NOMO-1 (cell line): ENCODE measurements around the gene OPA1.
A peak's percentile ranks its signal among the peaks of the same experiment; 100 is the strongest.
"Not testable (repeated sequence)": the region's sequence is repeated elsewhere in the genome, so short reads cannot be mapped to it uniquely, and the experiment has no call there.

ENCODE experiments used
- DNase-seq, 2 experiments: peaks; one replicate each; lab custom pipeline; 2025; ENCODE audit not compliant: unreplicated experiment in 2 of 2; lab: John Stamatoyannopoulos, UW

The OPA1 gene

GRCh38 chr3:193586526-193586925 is 6.5 kb upstream of the OPA1 start:
- no peak for DNase-seq

- peak; percentile 21 to 70 for DNase-seq
Observed at GRCh38 chr3:193589129-193589528, 3.9 kb upstream of the OPA1 start.

GRCh38 chr3:193589616-193590015 is 3.4 kb upstream of the OPA1 start:
- no peak for DNase-seq

- DNase-seq, result peak in 1 of 2 experiments; percentile 67
Observed at GRCh38 chr3:193590088-193590856, 2.7 kb upstream of the OPA1 start.

GRCh38 chr3:193593668-193594030 is 641 bp downstream of the OPA1 start:
- peak in 1 of 2 experiments; percentile 34 for DNase-seq

- DNase-seq, result peak in 1 of 2 experiments; percentile 3
Observed at GRCh38 chr3:193594946-193595689, 2.1 kb downstream of the OPA1 start.

GRCh38 chr3:193595939-193596487 is 3.0 kb downstream of the OPA1 start:
- no peak for DNase-seq

- DNase-seq, result no peak
Observed at GRCh38 chr3:193598202-193598601, 5.2 kb downstream of the OPA1 start.

- no peak for DNase-seq
Observed at GRCh38 chr3:193599393-193599792, 6.4 kb downstream of the OPA1 start.

- peak in 1 of 2 experiments; percentile 55 for DNase-seq
Observed at GRCh38 chr3:193605876-193606275, 12.9 kb downstream of the OPA1 start.

GRCh38 chr3:193606892-193607291 is 13.9 kb downstream of the OPA1 start:
- DNase-seq, result not testable (repeated sequence)

- DNase-seq, result not testable (repeated sequence)
Observed at GRCh38 chr3:193610516-193610915, 17.5 kb downstream of the OPA1 start.

GRCh38 chr3:193614430-193614829 is 21.4 kb downstream of the OPA1 start:
- no peak for DNase-seq

GRCh38 chr3:193617628-193618027 is 24.6 kb downstream of the OPA1 start:
- no peak for DNase-seq

GRCh38 chr3:193620057-193620456 is 27.0 kb downstream of the OPA1 start:
- no peak for DNase-seq

- no peak for DNase-seq
Observed at GRCh38 chr3:193620650-193621049, 27.6 kb downstream of the OPA1 start.

GRCh38 chr3:193621127-193621526 is 28.1 kb downstream of the OPA1 start:
- DNase-seq, result no peak

- no peak for DNase-seq
Observed at GRCh38 chr3:193630005-193630404, 37.0 kb downstream of the OPA1 start.

- DNase-seq, result no peak
Observed at GRCh38 chr3:193637831-193638230, 44.8 kb downstream of the OPA1 start.

- no peak for DNase-seq
Observed at GRCh38 chr3:193638833-193639232, 45.8 kb downstream of the OPA1 start.

GRCh38 chr3:193640165-193640715 is 47.2 kb downstream of the OPA1 start:
- peak in 1 of 2 experiments; percentile 27 for DNase-seq
